GM23338 (cell line): ENCODE measurements around the gene PDIK1L.

Experiments used
- EZH2 ChIP-seq: fragments of 200-600 bp; sonication (generic); IDR thresholded peaks from one replicate; pipeline ENCODE4 v1.8.0; 2017; ENCODE audit warnings: antibody characterized with exemption, mild to moderate bottlenecking, low read depth; ENCODE audit not compliant: unreplicated experiment
- EZH2phosphoT487 ChIP-seq: fragments of 200-600 bp; sonication (generic); IDR thresholded peaks from one replicate; pipeline ENCODE4 v1.8.1; 2018; ENCODE audit warnings: antibody characterized with exemption; ENCODE audit not compliant: unreplicated experiment
- JUNB ChIP-seq: IDR thresholded peaks from one replicate; pipeline ENCODE4 v1.6.1; 2016; ENCODE audit warnings: antibody characterized with exemption; ENCODE audit not compliant: unreplicated experiment
- NANOG ChIP-seq: IDR thresholded peaks from 2 replicates; pipeline ENCODE4 v1.6.1; 2016; ENCODE audit warnings: antibody characterized with exemption, borderline replicate concordance
- POLR2AphosphoS5 ChIP-seq: IDR thresholded peaks from 2 replicates; pipeline ENCODE4 v1.6.1; 2016; ENCODE audit warnings: antibody characterized with exemption, low read depth
- ZNF331 ChIP-seq: fragments of 250-450 bp; sonication (Bioruptor Pico); IDR thresholded peaks from 2 replicates; pipeline ENCODE4 v1.5.0; 2020; ENCODE audit warnings: low read depth, mild to moderate bottlenecking, moderate library complexity
- TF ChIP-seq, protein P1 (sequence below), 2 experiments: fragments of 200-600 bp in 1 of 2; sonication (generic) in 1 of 2; conservative IDR thresholded peaks; 2 replicates each; pipeline versions ENCODE4 v1.5.1 to v1.6.1; 2016 to 2017; ENCODE audit warnings: antibody characterized with exemption in 2 of 2, low read depth in 2 of 2, mild to moderate bottlenecking in 2 of 2, moderate library complexity in 1 of 2
- TF ChIP-seq, protein P2 (sequence below): IDR thresholded peaks from one replicate; pipeline ENCODE4 v1.6.1; 2018; ENCODE audit warnings: antibody characterized with exemption; ENCODE audit not compliant: unreplicated experiment
- TF ChIP-seq, protein P3 (sequence below): IDR thresholded peaks from 2 replicates; pipeline ENCODE4 v1.6.1; 2016; ENCODE audit warnings: antibody characterized with exemption

DNA sequence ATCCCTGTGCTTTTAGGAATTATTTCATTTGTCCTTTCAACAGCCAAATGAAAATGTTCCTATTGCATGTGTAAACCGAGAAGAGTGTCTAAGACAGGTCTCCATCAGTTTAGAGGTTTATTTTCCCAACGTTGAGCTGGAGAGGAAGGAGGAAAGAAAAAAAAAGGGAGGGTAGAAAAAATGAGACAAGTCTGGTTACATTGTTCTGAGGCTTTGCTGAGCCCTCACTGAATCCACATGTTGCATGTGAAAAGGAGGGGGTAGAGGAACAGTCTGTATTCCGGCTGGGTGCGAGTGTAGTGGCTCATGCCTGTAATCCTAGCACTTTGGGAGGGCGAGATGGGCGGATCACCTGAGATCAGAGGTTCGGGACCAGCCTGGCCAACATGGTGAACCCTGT is 19.2 kb upstream of the PDIK1L start:
- TF ChIP-seq, protein P1, sequence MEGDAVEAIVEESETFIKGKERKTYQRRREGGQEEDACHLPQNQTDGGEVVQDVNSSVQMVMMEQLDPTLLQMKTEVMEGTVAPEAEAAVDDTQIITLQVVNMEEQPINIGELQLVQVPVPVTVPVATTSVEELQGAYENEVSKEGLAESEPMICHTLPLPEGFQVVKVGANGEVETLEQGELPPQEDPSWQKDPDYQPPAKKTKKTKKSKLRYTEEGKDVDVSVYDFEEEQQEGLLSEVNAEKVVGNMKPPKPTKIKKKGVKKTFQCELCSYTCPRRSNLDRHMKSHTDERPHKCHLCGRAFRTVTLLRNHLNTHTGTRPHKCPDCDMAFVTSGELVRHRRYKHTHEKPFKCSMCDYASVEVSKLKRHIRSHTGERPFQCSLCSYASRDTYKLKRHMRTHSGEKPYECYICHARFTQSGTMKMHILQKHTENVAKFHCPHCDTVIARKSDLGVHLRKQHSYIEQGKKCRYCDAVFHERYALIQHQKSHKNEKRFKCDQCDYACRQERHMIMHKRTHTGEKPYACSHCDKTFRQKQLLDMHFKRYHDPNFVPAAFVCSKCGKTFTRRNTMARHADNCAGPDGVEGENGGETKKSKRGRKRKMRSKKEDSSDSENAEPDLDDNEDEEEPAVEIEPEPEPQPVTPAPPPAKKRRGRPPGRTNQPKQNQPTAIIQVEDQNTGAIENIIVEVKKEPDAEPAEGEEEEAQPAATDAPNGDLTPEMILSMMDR (conservative IDR thresholded peaks at IDR 0.05; ENCODE audit: low read depth in 2 of 2) = no peak
- TF ChIP-seq JUNB (no peak), POLR2AphosphoS5 (no peak), ZNF331 (CRISPR knock-in tag) (no peak), NANOG (no peak), EZH2phosphoT487 (no peak), EZH2 (no peak)
- TF ChIP-seq, protein P2, sequence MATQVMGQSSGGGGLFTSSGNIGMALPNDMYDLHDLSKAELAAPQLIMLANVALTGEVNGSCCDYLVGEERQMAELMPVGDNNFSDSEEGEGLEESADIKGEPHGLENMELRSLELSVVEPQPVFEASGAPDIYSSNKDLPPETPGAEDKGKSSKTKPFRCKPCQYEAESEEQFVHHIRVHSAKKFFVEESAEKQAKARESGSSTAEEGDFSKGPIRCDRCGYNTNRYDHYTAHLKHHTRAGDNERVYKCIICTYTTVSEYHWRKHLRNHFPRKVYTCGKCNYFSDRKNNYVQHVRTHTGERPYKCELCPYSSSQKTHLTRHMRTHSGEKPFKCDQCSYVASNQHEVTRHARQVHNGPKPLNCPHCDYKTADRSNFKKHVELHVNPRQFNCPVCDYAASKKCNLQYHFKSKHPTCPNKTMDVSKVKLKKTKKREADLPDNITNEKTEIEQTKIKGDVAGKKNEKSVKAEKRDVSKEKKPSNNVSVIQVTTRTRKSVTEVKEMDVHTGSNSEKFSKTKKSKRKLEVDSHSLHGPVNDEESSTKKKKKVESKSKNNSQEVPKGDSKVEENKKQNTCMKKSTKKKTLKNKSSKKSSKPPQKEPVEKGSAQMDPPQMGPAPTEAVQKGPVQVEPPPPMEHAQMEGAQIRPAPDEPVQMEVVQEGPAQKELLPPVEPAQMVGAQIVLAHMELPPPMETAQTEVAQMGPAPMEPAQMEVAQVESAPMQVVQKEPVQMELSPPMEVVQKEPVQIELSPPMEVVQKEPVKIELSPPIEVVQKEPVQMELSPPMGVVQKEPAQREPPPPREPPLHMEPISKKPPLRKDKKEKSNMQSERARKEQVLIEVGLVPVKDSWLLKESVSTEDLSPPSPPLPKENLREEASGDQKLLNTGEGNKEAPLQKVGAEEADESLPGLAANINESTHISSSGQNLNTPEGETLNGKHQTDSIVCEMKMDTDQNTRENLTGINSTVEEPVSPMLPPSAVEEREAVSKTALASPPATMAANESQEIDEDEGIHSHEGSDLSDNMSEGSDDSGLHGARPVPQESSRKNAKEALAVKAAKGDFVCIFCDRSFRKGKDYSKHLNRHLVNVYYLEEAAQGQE = no peak
- TF ChIP-seq, protein P3, sequence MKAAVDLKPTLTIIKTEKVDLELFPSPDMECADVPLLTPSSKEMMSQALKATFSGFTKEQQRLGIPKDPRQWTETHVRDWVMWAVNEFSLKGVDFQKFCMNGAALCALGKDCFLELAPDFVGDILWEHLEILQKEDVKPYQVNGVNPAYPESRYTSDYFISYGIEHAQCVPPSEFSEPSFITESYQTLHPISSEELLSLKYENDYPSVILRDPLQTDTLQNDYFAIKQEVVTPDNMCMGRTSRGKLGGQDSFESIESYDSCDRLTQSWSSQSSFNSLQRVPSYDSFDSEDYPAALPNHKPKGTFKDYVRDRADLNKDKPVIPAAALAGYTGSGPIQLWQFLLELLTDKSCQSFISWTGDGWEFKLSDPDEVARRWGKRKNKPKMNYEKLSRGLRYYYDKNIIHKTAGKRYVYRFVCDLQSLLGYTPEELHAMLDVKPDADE = no peak
